Measurements from ENCODE around the gene IGF1.

GRCh38 chr12:102487226-102487625, 6.9 kb upstream of the IGF1 start:
- TF ChIP-seq EZH2 (IDR thresholded peaks at IDR 0.05; ENCODE audit: insufficient read depth, poor library complexity, severe bottlenecking) (no peak), EZH2phosphoT487 (IDR thresholded peaks at IDR 0.05; ENCODE audit: insufficient read depth, low read depth) (no peak)
